Esophagus squamous epithelium (tissue), 4 donors: ENCODE results near the gene MRPL1.
"Not testable (repeated sequence)": the region's sequence is repeated elsewhere in the genome, so short reads cannot be mapped to it uniquely, and the experiment has no call there.

Experiments
- CTCF ChIP-seq, 6 experiments: fragments of 450-650 bp in 4 of 6; fragments of 200-600 bp in 2 of 6; sonication (generic) in 2 of 6; IDR thresholded peaks; one replicate each; pipeline ENCODE4 v1.5.1; 2016 to 2019; ENCODE audit warnings: antibody characterized with exemption in 6 of 6, mild to moderate bottlenecking in 4 of 6, moderate library complexity in 4 of 6
- POLR2A ChIP-seq, 4 donors: fragments of 450-650 bp; IDR thresholded peaks; one replicate each; pipeline ENCODE4 v1.6.1; 2017; ENCODE audit warnings: antibody characterized with exemption in 4 of 4, mild to moderate bottlenecking in 4 of 4, moderate library complexity in 3 of 4

DNA sequence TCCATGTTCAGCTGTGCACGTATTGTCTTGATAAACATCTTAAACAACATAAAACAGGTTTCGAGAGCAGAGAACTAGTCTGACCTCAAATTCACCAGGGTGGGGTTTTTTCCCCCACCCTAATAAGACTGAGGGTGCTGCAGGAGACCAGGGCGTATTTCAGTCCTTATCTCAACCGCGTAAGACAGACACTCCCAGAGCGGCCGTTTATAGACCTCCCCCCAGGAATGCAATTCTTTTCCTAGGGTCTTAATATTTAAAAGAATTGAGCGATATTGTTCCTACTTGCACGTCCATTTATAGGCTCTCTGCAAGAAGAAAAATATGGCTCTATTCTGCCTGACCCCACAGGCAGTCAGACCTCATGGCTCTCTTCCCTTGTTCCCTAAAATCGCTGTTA, 83.3 kb downstream of the MRPL1 start:
- TF ChIP-seq POLR2A, CTCF (IDR thresholded peaks at IDR 0.05): not testable (repeated sequence)
